OCI-LY7 (cell line): ENCODE measurements around the gene TCP11. TPM values are rescaled to one million over a fixed set of nuclear protein-coding genes. Genes with fewer than 3 reads are reported as not detected.
A peak's percentile ranks its signal among the peaks of the same experiment; 100 is the strongest.

ENCODE experiments used
- BruUV-seq: library from RNA; stranded (reverse); fragments of 400-500 nt; replicated peaks from 2 replicates; lab custom pipeline; 2021; lab: Mats Ljungman, UMichigan
- CTCF ChIA-PET: fragments of 300-600 bp; sonication (Branson Sonifier 250); formaldehyde crosslinking; loops from one replicate; lab custom pipeline; 2022; ENCODE audit warnings: antibody characterized with exemption; ENCODE audit not compliant: unreplicated experiment; lab: Charles Lee
- POLR2A ChIA-PET: fragments of 300-600 bp; sonication (Branson Sonifier 250); formaldehyde crosslinking; loops from one replicate; lab custom pipeline; 2022; ENCODE audit warnings: antibody characterized with exemption; lab: Charles Lee
- DNase-seq: peaks from one replicate; pipeline ENCODE4 v3.0.0-alpha.2; 2015; ENCODE audit warnings: low spot score
- H2AFZ ChIP-seq: fragments of 200-600 bp; sonication (generic), shearing (Covaris generic); 2 replicates; pipeline ENCODE4 v1.6.1; 2014; ENCODE audit warnings: mild to moderate bottlenecking, antibody characterized with exemption, low read length, moderate library complexity
- H3K27ac ChIP-seq: fragments of 200-600 bp; sonication (generic); 2 replicates; pipeline ENCODE4 v1.5.1; 2014; ENCODE audit warnings: mixed run types, low read depth, mild to moderate bottlenecking, moderate library complexity, low read length, inconsistent platforms; ENCODE audit not compliant: poor library complexity, severe bottlenecking
- H3K36me3 ChIP-seq: fragments of 200-600 bp; sonication (generic); 2 replicates; pipeline ENCODE4 v1.6.1; 2014; ENCODE audit warnings: mild to moderate bottlenecking, antibody characterized with exemption, low read length, moderate library complexity, mixed read lengths; ENCODE audit not compliant: insufficient read depth
- H3K4me1 ChIP-seq: fragments of 200-600 bp; sonication (generic); 2 replicates; pipeline ENCODE4 v1.5.1; 2014; ENCODE audit warnings: mild to moderate bottlenecking, low read length; ENCODE audit not compliant: insufficient read depth, poor library complexity, severe bottlenecking
- H3K4me2 ChIP-seq: fragments of 200-600 bp; sonication (generic); 2 replicates; pipeline ENCODE4 v1.6.1; 2014; ENCODE audit warnings: mild to moderate bottlenecking, low read length
- H3K4me3 ChIP-seq: fragments of 200-600 bp; sonication (generic); 2 replicates; pipeline ENCODE4 v1.5.1; 2014; ENCODE audit warnings: mild to moderate bottlenecking, low read depth, low read length; ENCODE audit not compliant: poor library complexity, severe bottlenecking
- H3K79me2 ChIP-seq: fragments of 200-600 bp; sonication (generic); 2 replicates; pipeline ENCODE4 v1.6.1; 2016; ENCODE audit warnings: low read depth, mild to moderate bottlenecking, low read length, moderate library complexity, mixed read lengths; ENCODE audit not compliant: insufficient read depth
- H3K9me2 ChIP-seq: fragments of 200-600 bp; sonication (generic); 2 replicates; pipeline ENCODE4 v1.6.1; 2016; ENCODE audit warnings: mild to moderate bottlenecking, low read length, mixed read lengths; ENCODE audit not compliant: insufficient read depth
- H3K9me3 ChIP-seq: fragments of 200-600 bp; sonication (generic); 2 replicates; pipeline ENCODE4 v1.6.1; 2014; ENCODE audit warnings: mild to moderate bottlenecking, mixed run types, low read length, mixed read lengths
- H4K20me1 ChIP-seq: fragments of 200-600 bp; sonication (generic); 2 replicates; pipeline ENCODE4 v1.6.1; 2014; ENCODE audit warnings: mild to moderate bottlenecking, antibody characterized with exemption, low read length, moderate library complexity, mixed read lengths; ENCODE audit not compliant: insufficient read depth
- CTCF ChIP-seq: fragments of 200-600 bp; sonication (generic); conservative IDR thresholded peaks from 2 replicates; pipeline ENCODE4 v1.5.1; 2014; ENCODE audit warnings: mild to moderate bottlenecking, antibody characterized with exemption, low read length, moderate library complexity, mixed read lengths
- EZH2phosphoT487 ChIP-seq: fragments of 200-600 bp; sonication (generic); IDR thresholded peaks from 2 replicates; pipeline ENCODE4 v1.6.1; 2018; ENCODE audit warnings: low read depth, borderline replicate concordance, mild to moderate bottlenecking, mixed run types, antibody characterized with exemption, low read length, moderate library complexity, mixed read lengths
- intact Hi-C: fragments of 100-400 bp; cut with micrococcal nuclease; formaldehyde crosslinking; loops from one replicate; pipeline ENCODE4 v1.10.0; 2022; ENCODE audit not compliant: unreplicated experiment
- total RNA-seq, 2 experiments: library from RNA; depleted of rRNA in 1 of 2; stranded (reverse); fragments of >200 nt in 1 of 2; shearing (Covaris generic) in 1 of 2; gene quantifications; 2 replicates each; pipeline ENCODE4 v1.2.3, GENCODE V29; 2014 to 2022

Gene TCP11
- total RNA-seq, 2 experiments from 2014 or later, result not detected

- Histone ChIP-seq H3K4me3 (no peak overlapping the region), H2AFZ (no peak overlapping the region), H3K36me3 (no peaks in the 10 kb centered on the region), H3K9me2 (no peaks in the 10 kb centered on the region), H3K4me2 (no peak overlapping the region), H3K79me2 (no peaks in the 10 kb centered on the region), H3K9me3 (no peaks in the 10 kb centered on the region), H4K20me1 (no peaks in the 10 kb centered on the region), H3K27ac (no peak overlapping the region), H3K4me1 (no peaks in the 10 kb centered on the region)
- intact Hi-C loops, result no loop called here
- no peak for DNase-seq
- TF ChIP-seq EZH2phosphoT487 (no peak), CTCF (no peak)
- POLR2A ChIA-PET, result no interaction called here
- BruUV-seq, result no TSS peak
- CTCF ChIA-PET, result no interaction called here
Measured at GRCh38 chr6:35179901-35180535, 38.9 kb upstream of the TCP11 start.

- intact Hi-C loops, result no loop called here
- Histone ChIP-seq H3K4me1 (no peaks in the 10 kb centered on the region), H3K4me2 (no peak overlapping the region), H3K9me3 (no peaks in the 10 kb centered on the region), H4K20me1 (no peaks in the 10 kb centered on the region), H3K4me3 (no peak overlapping the region), H3K79me2 (no peaks in the 10 kb centered on the region), H3K9me2 (no peaks in the 10 kb centered on the region), H2AFZ (0 out of 2 replicates have a peak overlapping the region, but pooled peaks have one; percentile 17), H3K27ac (no peak overlapping the region), H3K36me3 (no peaks in the 10 kb centered on the region)
- DNase-seq, result peak; percentile 9
- POLR2A ChIA-PET, result no interaction called here
- BruUV-seq, result no TSS peak
- TF ChIP-seq EZH2phosphoT487 (no peak), CTCF (peak; percentile 31; the same call in 1 of the 2 replicates)
- CTCF ChIA-PET, result no interaction called here
Measured at GRCh38 chr6:35178932-35179832, 38.0 kb upstream of the TCP11 start.
